Neural progenitor cell (in vitro differentiated cells): Measurements from ENCODE around the gene CFAP53. TPM values are rescaled to one million over a fixed set of nuclear protein-coding genes. Genes with fewer than 3 reads are reported as not detected.
"Not testable (repeated sequence)": the region's sequence is repeated elsewhere in the genome, so short reads cannot be mapped to it uniquely, and the experiment has no call there.

Experiments used
- DNase-seq: peaks from one replicate; pipeline ENCODE4 v3.0.0-alpha.2; 2016; ENCODE audit warnings: low spot score
- H2AFZ ChIP-seq: fragments of 200-600 bp; sonication (generic); replicated peaks from 2 replicates; pipeline ENCODE4 v1.6.1; 2016; ENCODE audit warnings: antibody characterized with exemption
- H3F3A ChIP-seq: fragments of 200-600 bp; sonication (generic); 2 replicates; pipeline ENCODE4 v1.6.1; 2016; ENCODE audit warnings: antibody characterized with exemption, low read depth
- H3K27ac ChIP-seq: fragments of 200-600 bp; sonication (generic); 2 replicates; pipeline ENCODE4 v1.5.1; 2016; ENCODE audit warnings: mild to moderate bottlenecking
- H3K27me3 ChIP-seq: fragments of 200-600 bp; sonication (generic); 2 replicates; pipeline ENCODE4 v1.6.1; 2016; ENCODE audit warnings: mild to moderate bottlenecking, moderate library complexity
- H3K36me3 ChIP-seq: fragments of 200-600 bp; sonication (generic); 2 replicates; pipeline ENCODE4 v1.5.1; 2016
- H3K4me1 ChIP-seq: fragments of 200-600 bp; sonication (generic); 2 replicates; pipeline ENCODE4 v1.6.1; 2016; ENCODE audit warnings: mixed run types
- H3K4me2 ChIP-seq: fragments of 200-600 bp; sonication (generic); 2 replicates; pipeline ENCODE4 v1.6.1; 2016
- H3K4me3 ChIP-seq: fragments of 200-600 bp; sonication (generic); 2 replicates; pipeline ENCODE4 v1.5.1; 2016
- H3K79me2 ChIP-seq: fragments of 200-600 bp; sonication (generic); 2 replicates; pipeline ENCODE4 v1.6.1; 2016; ENCODE audit warnings: low read depth
- H3K9ac ChIP-seq: fragments of 200-600 bp; sonication (generic); 2 replicates; pipeline ENCODE4 v1.6.1; 2016
- H3K9me3 ChIP-seq: fragments of 200-600 bp; sonication (generic); 2 replicates; pipeline ENCODE4 v1.5.1; 2016; ENCODE audit warnings: low read depth
- H4K20me1 ChIP-seq: fragments of 200-600 bp; sonication (generic); 2 replicates; pipeline ENCODE4 v1.6.1; 2016; ENCODE audit warnings: low read depth
- H3K27ac Mint-ChIP-seq: 3 replicates; pipeline ENCODE4 v1.8.0; 2021; ENCODE audit warnings: mixed read lengths
- H3K27me3 Mint-ChIP-seq: 2 replicates; pipeline ENCODE4 v1.8.0; 2022; ENCODE audit warnings: low read depth, mild to moderate bottlenecking, inconsistent platforms, moderate library complexity, mixed read lengths; ENCODE audit not compliant: insufficient read depth
- H3K36me3 Mint-ChIP-seq: 3 replicates; pipeline ENCODE4 v1.8.0; 2021; ENCODE audit warnings: mixed read lengths
- H3K4me1 Mint-ChIP-seq: 3 replicates; pipeline ENCODE4 v1.8.0; 2021; ENCODE audit warnings: mixed read lengths
- H3K4me3 Mint-ChIP-seq: 3 replicates; pipeline ENCODE4 v1.8.0; 2021; ENCODE audit warnings: mild to moderate bottlenecking, moderate library complexity, mixed read lengths
- H3K9me3 Mint-ChIP-seq: 3 replicates; pipeline ENCODE4 v1.8.0; 2020; ENCODE audit warnings: mixed read lengths
- EZH2 ChIP-seq: fragments of 200-600 bp; sonication (generic); IDR thresholded peaks from 2 replicates; pipeline ENCODE4 v1.6.1; 2017; ENCODE audit warnings: antibody characterized with exemption, mild to moderate bottlenecking, moderate library complexity
- EZH2phosphoT487 ChIP-seq: fragments of 200-600 bp; sonication (generic); IDR thresholded peaks from 2 replicates; pipeline ENCODE4 v1.6.1; 2017; ENCODE audit warnings: antibody characterized with exemption
- total RNA-seq: library from RNA; depleted of rRNA; stranded (reverse); fragments of >200 nt; gene quantifications from 2 replicates; pipeline ENCODE4 v1.2.3, GENCODE V29; 2015; ENCODE audit warnings: low replicate concordance
- TF ChIP-seq, protein P1 (sequence below): fragments of 200-600 bp; sonication (generic); IDR thresholded peaks from 2 replicates; pipeline ENCODE4 v1.5.1; 2017; ENCODE audit warnings: antibody characterized with exemption, mild to moderate bottlenecking

Gene CFAP53
- total RNA-seq, 1 donor from 2014 or later, result 0.36 TPM

DNA sequence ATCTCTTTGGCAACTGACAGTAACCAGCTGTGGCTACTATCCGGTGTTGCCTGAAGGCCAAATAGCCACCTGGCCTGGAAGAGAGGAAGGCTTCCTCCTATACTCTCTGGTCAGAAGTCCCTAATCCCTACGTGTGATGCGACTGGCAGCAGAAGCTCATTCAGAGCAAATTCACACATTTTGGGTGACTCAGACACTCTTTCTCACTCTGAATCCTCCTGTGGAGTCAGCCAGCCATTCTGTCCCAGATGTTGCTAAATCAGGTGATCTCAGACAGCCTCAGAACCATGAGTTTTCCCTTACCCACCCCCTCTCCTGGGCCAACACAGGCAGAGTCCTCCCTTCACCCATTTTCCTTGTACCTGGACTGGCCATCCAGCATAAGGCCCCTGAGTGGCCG lies 34.7 kb downstream of the CFAP53 start:
- H3K9me3 ChIP-seq, result no peaks in the 10 kb centered on the region
- no peak overlapping the region for H3K27ac ChIP-seq
- H2AFZ ChIP-seq, result no peak overlapping the region
- Mint-ChIP-seq H3K27ac (peak overlapping the region; percentile 65), H3K4me1 (peaks cover 20% of the 10 kb centered on the region), H3K9me3 (no peaks in the 10 kb centered on the region), H3K4me3 (peak overlapping the region; percentile 50), H3K36me3 (no peaks in the 10 kb centered on the region), H3K27me3 (peaks cover 7% of the 10 kb centered on the region)
- no peaks in the 10 kb centered on the region for H3K27me3 ChIP-seq
- H4K20me1 ChIP-seq, result no peaks in the 10 kb centered on the region
- H3K4me3 ChIP-seq, result no peak overlapping the region
- no peak for DNase-seq
- no peaks in the 10 kb centered on the region for H3K79me2 ChIP-seq
- no peaks in the 10 kb centered on the region for H3F3A ChIP-seq
- no peak overlapping the region for H3K9ac ChIP-seq
- H3K4me1 ChIP-seq, result peaks cover 9% of the 10 kb centered on the region
- no peaks in the 10 kb centered on the region for H3K36me3 ChIP-seq
- no peak for TF ChIP-seq EZH2phosphoT487
- TF ChIP-seq, protein P1, sequence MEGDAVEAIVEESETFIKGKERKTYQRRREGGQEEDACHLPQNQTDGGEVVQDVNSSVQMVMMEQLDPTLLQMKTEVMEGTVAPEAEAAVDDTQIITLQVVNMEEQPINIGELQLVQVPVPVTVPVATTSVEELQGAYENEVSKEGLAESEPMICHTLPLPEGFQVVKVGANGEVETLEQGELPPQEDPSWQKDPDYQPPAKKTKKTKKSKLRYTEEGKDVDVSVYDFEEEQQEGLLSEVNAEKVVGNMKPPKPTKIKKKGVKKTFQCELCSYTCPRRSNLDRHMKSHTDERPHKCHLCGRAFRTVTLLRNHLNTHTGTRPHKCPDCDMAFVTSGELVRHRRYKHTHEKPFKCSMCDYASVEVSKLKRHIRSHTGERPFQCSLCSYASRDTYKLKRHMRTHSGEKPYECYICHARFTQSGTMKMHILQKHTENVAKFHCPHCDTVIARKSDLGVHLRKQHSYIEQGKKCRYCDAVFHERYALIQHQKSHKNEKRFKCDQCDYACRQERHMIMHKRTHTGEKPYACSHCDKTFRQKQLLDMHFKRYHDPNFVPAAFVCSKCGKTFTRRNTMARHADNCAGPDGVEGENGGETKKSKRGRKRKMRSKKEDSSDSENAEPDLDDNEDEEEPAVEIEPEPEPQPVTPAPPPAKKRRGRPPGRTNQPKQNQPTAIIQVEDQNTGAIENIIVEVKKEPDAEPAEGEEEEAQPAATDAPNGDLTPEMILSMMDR, result no peak
- TF ChIP-seq EZH2, result no peak
- no peak overlapping the region for H3K4me2 ChIP-seq

DNA sequence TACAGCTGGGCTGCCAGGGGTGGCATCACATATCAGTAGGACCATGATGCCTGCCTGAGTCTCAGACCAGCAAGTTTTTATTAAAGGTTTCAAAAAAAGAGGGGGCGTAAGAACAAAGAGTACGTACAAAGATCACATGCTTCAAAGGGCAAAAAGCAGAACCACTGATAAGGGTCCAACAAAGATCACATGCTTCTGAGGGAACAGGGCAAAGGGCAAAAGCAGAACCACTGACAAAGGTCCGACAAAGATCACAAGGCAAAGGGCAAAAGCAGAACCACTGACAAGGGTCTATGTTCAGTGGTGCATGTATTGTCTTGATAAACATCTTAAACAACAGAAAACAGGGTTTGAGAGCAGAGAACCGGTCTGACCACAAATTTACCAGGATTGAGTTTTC lies 46.0 kb downstream of the CFAP53 start:
- not testable (repeated sequence) for H3K36me3 ChIP-seq, H3K36me3 Mint-ChIP-seq, H3K27ac ChIP-seq, H3K27me3 ChIP-seq, H3K27ac Mint-ChIP-seq, DNase-seq, H3K9ac ChIP-seq, H3K4me1 ChIP-seq, H3K4me1 Mint-ChIP-seq, H3K79me2 ChIP-seq, H3K4me2 ChIP-seq, H3K4me3 ChIP-seq, H4K20me1 ChIP-seq, H3K9me3 ChIP-seq, H2AFZ ChIP-seq, H3K27me3 Mint-ChIP-seq, H3K4me3 Mint-ChIP-seq, H3F3A ChIP-seq
- peaks cover 27% of the 10 kb centered on the region for H3K9me3 Mint-ChIP-seq

DNA sequence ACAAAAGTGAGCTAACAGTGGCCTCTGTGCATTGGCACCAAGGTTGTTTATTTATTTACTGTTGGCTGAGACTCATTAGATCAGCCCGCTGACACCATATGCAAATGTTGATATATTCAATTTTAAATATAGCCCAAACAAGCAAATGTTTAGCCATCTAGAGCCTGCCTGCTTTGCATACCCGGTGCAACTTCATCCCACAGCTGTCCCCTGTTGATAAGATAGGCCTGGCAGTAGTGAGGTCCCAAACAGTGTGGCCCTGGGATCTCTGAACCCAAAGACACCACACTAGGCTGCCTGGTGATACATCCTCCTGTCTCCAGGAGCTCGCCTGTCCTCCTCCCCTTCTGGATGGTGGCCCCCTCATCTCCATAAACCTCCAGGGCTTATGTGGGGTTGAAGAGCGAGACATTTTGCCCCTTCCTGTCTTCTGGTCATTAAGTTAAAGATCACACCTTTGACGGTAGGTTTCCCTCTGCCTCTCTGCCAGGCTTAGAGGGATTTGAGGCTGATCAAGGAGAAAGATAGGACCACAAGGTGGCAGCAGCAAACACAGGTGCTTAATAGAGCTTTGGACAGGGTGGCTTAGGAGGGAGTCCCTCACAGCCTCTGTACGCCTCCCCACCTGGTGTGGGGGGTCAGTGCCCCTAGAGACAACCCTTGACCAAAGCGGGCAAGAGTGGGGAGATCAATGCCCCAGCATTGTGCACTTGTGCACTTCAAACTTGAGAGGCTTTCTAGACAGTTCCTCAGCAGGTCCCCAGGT lies 47.7 kb downstream of the CFAP53 start:
- H3K27me3 ChIP-seq, result peaks cover 6% of the 10 kb centered on the region
- H3K4me1 ChIP-seq, result no peaks in the 10 kb centered on the region
- H3K79me2 ChIP-seq, result no peaks in the 10 kb centered on the region
- H4K20me1 ChIP-seq, result no peaks in the 10 kb centered on the region
- Mint-ChIP-seq H3K4me3 (no peak overlapping the region), H3K9me3 (peaks cover 25% of the 10 kb centered on the region), H3K27ac (no peak overlapping the region), H3K27me3 (peaks cover 5% of the 10 kb centered on the region), H3K36me3 (no peaks in the 10 kb centered on the region), H3K4me1 (no peaks in the 10 kb centered on the region)
- no peak overlapping the region for H3K4me3 ChIP-seq
- H3K9me3 ChIP-seq, result no peaks in the 10 kb centered on the region
- no peaks in the 10 kb centered on the region for H3K36me3 ChIP-seq
- no peak overlapping the region for H3K27ac ChIP-seq
- peak; percentile 53 for DNase-seq
- TF ChIP-seq EZH2 (no peak), EZH2phosphoT487 (no peak)
- TF ChIP-seq, protein P1, result peak; percentile 61
- H3K9ac ChIP-seq, result no peak overlapping the region
- no peaks in the 10 kb centered on the region for H3F3A ChIP-seq
- no peak overlapping the region for H2AFZ ChIP-seq
- no peak overlapping the region for H3K4me2 ChIP-seq

DNA sequence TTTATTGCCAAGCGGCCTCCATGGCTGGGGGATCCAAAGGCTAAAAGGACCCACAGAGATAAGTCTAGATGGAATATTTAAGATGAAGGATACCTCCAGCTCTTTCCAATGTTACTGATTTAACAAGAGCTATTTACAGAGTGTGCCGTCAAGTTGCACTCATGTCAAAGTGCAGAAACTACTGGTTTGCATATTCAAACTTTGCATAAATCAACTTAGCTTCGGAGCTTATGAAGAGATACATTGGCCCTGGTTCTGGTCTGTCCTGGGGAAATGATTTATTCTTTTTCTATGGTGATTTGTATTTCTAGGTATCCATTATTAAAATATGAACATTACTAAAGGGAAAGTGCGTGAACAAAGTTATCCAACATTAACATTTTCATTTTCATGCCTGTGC lies 57.0 kb downstream of the CFAP53 start:
- Histone ChIP-seq H3K4me1 (no peaks in the 10 kb centered on the region), H2AFZ (no peak overlapping the region), H3F3A (no peaks in the 10 kb centered on the region), H3K9me3 (no peaks in the 10 kb centered on the region), H3K4me3 (no peak overlapping the region), H4K20me1 (no peaks in the 10 kb centered on the region), H3K9ac (no peak overlapping the region), H3K79me2 (no peaks in the 10 kb centered on the region), H3K27me3 (peaks cover 2% of the 10 kb centered on the region), H3K36me3 (no peaks in the 10 kb centered on the region), H3K4me2 (no peak overlapping the region), H3K27ac (no peak overlapping the region)
- no peak for DNase-seq
- H3K9me3 Mint-ChIP-seq, result no peaks in the 10 kb centered on the region
- no peak overlapping the region for H3K27ac Mint-ChIP-seq
- no peak overlapping the region for H3K4me3 Mint-ChIP-seq
- TF ChIP-seq EZH2phosphoT487, result no peak
- no peak for TF ChIP-seq EZH2
- H3K4me1 Mint-ChIP-seq, result peaks cover 2% of the 10 kb centered on the region
- no peaks in the 10 kb centered on the region for H3K36me3 Mint-ChIP-seq
- no peaks in the 10 kb centered on the region for H3K27me3 Mint-ChIP-seq
